ENCODE measurements around the gene WWTR1.

- TF ChIP-seq TAF1 (IDR thresholded peaks at IDR 0.05; ENCODE audit: low read depth, low read length) (no peak), POLR2A (IDR thresholded peaks at IDR 0.05; ENCODE audit: low read depth, low read length) (no peak)
Observed at GRCh38 chr3:149519912-149520311, 137.9 kb downstream of the WWTR1 start.

Measured in GM12891 (cell line).